ENCODE results near the gene ERBB2.

DNA sequence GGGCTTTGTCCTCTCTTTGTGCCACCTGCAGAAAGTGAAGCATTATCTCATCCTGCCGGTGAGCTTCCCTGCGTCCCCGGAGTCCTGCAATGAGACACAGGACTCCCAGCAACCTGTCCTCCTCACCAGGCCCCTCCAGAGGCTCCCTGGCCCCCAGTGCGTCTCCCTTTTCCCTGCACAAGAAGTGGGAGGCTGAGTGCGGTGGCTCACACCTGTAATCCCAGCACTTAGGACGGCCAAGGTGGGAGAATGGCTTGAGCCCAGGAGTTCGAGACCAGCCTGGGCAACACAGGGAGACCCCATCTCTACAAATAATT, 46.2 kb downstream of the ERBB2 start:
- TF ChIP-seq, protein P1, sequence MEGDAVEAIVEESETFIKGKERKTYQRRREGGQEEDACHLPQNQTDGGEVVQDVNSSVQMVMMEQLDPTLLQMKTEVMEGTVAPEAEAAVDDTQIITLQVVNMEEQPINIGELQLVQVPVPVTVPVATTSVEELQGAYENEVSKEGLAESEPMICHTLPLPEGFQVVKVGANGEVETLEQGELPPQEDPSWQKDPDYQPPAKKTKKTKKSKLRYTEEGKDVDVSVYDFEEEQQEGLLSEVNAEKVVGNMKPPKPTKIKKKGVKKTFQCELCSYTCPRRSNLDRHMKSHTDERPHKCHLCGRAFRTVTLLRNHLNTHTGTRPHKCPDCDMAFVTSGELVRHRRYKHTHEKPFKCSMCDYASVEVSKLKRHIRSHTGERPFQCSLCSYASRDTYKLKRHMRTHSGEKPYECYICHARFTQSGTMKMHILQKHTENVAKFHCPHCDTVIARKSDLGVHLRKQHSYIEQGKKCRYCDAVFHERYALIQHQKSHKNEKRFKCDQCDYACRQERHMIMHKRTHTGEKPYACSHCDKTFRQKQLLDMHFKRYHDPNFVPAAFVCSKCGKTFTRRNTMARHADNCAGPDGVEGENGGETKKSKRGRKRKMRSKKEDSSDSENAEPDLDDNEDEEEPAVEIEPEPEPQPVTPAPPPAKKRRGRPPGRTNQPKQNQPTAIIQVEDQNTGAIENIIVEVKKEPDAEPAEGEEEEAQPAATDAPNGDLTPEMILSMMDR (conservative IDR thresholded peaks at IDR 0.05) = no peak
- TF ChIP-seq ZFX (IDR thresholded peaks at IDR 0.05) = no peak
